ENCODE data around the gene SLC27A4.

DNA sequence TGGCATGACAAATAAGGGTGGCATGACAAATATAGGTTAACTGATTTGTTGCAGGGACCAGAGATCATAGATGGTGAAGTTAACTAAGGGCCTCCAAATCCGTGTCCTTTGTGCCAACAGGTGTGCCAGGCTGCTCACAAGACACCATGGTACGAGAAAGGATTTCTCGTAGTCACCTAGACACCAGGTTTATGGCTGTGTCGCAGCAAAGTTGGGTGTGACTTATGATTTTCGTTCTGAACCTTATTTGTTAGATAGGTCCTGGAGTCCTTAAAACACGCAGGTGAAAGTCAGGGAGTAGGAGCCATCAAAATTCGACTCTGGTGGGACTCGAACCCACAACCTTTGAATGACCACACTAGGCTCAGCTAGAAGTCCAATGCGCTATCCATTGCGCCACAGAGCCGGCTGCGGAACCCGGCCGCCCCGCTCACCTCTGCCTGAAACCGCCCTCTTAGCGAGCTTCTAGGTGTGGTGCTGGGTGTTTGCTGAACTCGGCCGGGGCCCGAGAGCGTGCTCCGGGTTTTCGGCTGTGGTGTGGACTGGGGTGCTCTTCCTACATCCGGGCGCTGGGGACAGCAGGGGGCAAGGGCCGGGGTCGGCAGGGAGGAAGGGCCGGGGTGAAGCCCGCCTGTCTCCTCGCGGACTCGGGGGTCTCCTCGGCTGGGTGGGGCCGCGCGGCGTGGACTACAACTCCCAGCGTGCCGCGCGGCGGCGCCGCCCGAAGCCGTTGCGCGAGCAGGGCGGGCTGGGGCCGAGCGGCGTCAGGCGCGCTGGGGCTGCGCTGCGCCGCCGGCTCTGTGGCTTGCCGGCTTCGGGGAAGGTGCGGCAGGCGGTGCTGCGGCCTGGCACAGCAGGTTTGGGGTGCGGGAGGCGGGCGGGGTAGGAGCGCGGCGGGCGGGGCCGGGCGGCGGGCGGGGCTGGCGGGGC lies at the start of gene SLC27A4:
- TF ChIP-seq GATA3 (IDR thresholded peaks at IDR 0.05; ENCODE audit: low read depth, low read length) (no peak), GATA2 (IDR thresholded peaks at IDR 0.05; ENCODE audit: low read depth, low read length) (no peak)

All from SH-SY5Y (cell line).